Endometrial microvascular endothelial cells (primary cell): ENCODE results near the gene RTRAF. TPM values are rescaled to one million over a fixed set of nuclear protein-coding genes. Genes with fewer than 3 reads are reported as not detected.

Experiments used
- in situ Hi-C: cut with HindIII; loops from 2 replicates; pipeline ENCODE4 v1.10.0; 2017; ENCODE audit warnings: low sequenced_read_pairs, low pct_unique_long_range_greater_than_20kb; ENCODE audit errors: inconsistent ontology term
- total RNA-seq: library from RNA; depleted of rRNA; stranded (reverse); fragments of >200 nt; gene quantifications from one replicate; pipeline ENCODE4 v1.2.3, GENCODE V29; 2015; ENCODE audit errors: inconsistent ontology term

The RTRAF gene
- total RNA-seq, 1 donor from 2014 or later: 110 TPM

- in situ Hi-C loops: no loop called here
Observed at GRCh38 chr14:52042371-52043289, 53.3 kb downstream of the RTRAF start.

DNA sequence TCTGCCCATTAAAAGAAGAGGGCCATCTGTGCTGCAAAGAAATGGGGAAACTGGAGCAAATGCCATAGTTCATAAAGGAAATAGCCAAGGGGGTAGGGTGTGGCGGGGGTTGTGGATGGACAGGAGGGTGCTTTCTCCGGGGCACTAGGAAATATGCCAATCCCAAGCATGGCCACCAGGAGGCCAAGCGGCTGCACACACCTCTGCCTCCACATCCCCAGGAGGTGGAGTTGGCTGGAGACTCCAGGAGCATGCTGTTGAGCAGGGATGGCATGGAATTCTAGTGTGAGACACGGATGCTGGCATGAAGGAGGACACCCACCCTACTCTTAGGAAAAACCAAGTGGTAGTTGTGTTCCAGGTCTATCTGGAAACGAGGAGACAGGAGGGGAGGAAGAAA lies 54.3 kb downstream of the RTRAF start:
- in situ Hi-C loops: no loop called here

- in situ Hi-C loops: no loop called here
Observed at GRCh38 chr14:52044791-52045522, 55.6 kb downstream of the RTRAF start.

DNA sequence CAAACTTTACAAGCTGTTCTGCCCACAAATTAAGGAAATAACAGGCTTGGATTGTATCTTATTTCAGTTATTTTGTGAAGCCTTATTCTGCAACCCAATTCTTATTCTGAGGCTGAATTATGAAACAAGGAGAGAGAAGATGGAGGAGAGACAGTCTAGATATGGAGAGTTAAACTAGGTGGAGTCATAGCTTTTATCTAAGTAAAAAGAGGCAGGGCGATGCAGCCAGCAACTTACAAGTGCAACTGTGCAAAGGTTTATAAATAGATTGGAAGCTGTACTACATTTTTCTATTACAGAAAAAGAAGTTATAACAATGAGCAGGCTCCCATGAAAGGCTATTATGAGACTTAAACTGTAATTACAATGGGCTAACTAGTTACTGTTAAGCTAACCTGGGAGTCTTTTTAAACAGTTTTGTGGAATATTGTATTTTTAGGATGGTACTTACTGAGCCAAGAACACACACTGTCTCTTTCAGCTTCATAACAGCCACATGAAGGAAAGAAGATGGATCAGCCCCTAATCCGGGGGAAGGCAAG lies 57.1 kb downstream of the RTRAF start:
- in situ Hi-C loops: no loop called here

GRCh38 chr14:52048116-52048515 lies 58.8 kb downstream of the RTRAF start:
- in situ Hi-C loops: no loop called here

- in situ Hi-C loops: no loop called here
Observed at GRCh38 chr14:52048641-52049204, 59.4 kb downstream of the RTRAF start.

- in situ Hi-C loops: no loop called here
Observed at GRCh38 chr14:52049271-52049670, 59.9 kb downstream of the RTRAF start.

GRCh38 chr14:52049721-52050588 lies 60.6 kb downstream of the RTRAF start:
- in situ Hi-C loops: no loop called here

- in situ Hi-C loops: no loop called here
Observed at GRCh38 chr14:52051251-52051650, 61.9 kb downstream of the RTRAF start.

GRCh38 chr14:52051871-52052270 lies 62.5 kb downstream of the RTRAF start:
- in situ Hi-C loops: no loop called here

DNA sequence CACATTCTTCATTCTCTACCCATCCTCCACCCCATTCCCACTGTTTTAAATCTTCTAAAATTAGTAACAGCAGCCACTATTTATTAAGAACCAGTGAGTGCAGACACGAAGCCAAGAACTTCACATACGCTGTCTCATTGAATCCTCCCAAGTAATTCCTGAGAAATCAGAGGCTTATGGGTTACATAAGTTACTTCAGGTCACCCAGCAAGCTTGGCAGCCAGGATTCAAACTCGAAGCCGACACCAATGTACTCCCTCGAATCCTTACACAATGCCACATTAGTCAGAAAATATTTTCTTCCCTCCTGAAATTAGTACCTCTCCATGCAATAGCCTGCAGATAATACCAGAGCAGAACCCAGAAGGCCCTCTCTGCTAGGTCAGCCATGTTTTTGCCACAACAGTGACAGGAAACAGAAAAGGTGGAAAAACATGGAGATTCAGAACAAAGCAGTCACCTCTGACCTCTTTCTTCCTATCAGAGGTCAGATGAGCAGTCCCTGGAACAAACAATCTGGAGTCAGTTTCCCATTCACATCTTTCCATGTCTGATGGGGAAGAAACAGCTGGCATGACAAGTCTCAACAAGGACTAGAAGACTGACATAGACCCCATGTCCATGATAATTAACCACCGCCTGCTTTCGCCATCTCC lies 63.1 kb downstream of the RTRAF start:
- in situ Hi-C loops: no loop called here

DNA sequence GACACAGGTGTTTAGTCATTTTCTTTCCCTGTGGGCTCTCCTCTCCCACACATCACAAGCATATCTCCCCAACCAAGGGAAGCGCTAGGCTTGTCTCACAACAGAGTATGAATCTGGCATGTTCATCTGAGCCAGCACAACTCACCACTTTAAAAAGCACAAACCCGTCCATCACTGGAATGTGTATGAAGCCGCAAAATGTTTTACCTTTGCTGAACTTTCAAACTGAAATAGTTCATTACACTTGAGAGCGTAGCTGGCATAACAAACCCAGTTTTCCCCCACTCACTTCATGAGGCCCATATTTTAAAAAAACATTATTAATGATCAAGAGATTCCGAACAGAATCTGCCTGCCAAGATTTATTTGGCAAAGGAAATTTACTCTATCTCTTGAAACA lies 63.7 kb downstream of the RTRAF start:
- in situ Hi-C loops: no loop called here

GRCh38 chr14:52054678-52055077 lies 65.3 kb downstream of the RTRAF start:
- in situ Hi-C loops: no loop called here

GRCh38 chr14:52055167-52055566 lies 65.8 kb downstream of the RTRAF start:
- in situ Hi-C loops: no loop called here

- in situ Hi-C loops: no loop called here
Observed at GRCh38 chr14:52058341-52058740, 69.0 kb downstream of the RTRAF start.

DNA sequence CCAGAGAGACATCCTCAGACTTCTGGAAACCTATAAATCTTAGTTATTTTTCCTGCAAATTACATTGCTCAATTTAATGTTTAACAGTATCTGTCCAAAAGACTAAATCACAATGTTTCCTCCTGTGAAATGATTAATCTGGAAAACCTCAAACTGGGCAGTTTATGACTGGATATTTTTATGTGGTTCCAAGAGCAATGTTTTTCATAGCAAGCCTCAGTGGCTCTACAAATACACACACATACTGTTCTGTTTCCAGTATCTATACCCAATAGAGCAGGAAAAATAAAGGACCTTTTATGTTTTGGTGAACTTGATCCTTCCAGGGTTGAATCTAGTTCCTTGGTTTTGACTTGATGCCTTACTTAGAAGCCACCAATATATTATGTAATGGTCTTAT lies 70.3 kb downstream of the RTRAF start:
- in situ Hi-C loops: no loop called here

DNA sequence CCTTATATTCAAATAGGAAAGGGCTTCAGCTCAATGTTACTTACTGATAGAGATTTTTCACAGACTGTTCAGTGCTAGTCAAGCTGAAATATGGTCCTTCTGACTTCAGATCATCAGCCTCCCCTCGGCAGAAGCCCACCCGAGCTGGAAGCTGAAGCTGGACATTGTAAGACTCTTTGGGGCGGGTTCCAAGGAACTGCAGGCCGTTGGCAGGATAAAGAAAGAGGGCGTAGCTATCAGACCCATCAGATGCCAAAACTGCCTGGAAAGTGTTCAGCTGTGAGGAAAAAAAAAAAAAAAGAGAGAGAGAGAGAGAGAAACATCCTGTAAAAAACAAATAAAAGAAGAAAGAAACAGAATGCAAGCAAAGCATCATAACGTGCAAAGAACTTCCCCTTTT lies 70.7 kb downstream of the RTRAF start:
- in situ Hi-C loops: no loop called here
